VCaP (cell line): ENCODE data around the gene MAPKBP1.

ENCODE experiments used
- H3K27ac ChIP-seq: fragments of 450-650 bp; 2 replicates; pipeline ENCODE4 v1.5.1; 2017
- CTCF ChIP-seq: fragments of 450-650 bp; conservative IDR thresholded peaks from 2 replicates; pipeline ENCODE4 v1.5.1; 2017; ENCODE audit warnings: mild to moderate bottlenecking, moderate library complexity

Gene MAPKBP1

GRCh38 chr15:41809526-41810220, 35.4 kb downstream of the MAPKBP1 start:
- H3K27ac ChIP-seq = no peak overlapping the region
- TF ChIP-seq CTCF = no peak

GRCh38 chr15:41810651-41811431, 36.6 kb downstream of the MAPKBP1 start:
- H3K27ac ChIP-seq = no peak overlapping the region; the same call in 1 of the 2 replicates
- no peak for TF ChIP-seq CTCF

GRCh38 chr15:41811432-41812195, 37.3 kb downstream of the MAPKBP1 start:
- no peak overlapping the region; the same call in 1 of the 2 replicates for H3K27ac ChIP-seq
- TF ChIP-seq CTCF = peak; percentile 89

GRCh38 chr15:41812820-41813375, 38.6 kb downstream of the MAPKBP1 start:
- TF ChIP-seq CTCF = no peak
- H3K27ac ChIP-seq = no peak overlapping the region

DNA sequence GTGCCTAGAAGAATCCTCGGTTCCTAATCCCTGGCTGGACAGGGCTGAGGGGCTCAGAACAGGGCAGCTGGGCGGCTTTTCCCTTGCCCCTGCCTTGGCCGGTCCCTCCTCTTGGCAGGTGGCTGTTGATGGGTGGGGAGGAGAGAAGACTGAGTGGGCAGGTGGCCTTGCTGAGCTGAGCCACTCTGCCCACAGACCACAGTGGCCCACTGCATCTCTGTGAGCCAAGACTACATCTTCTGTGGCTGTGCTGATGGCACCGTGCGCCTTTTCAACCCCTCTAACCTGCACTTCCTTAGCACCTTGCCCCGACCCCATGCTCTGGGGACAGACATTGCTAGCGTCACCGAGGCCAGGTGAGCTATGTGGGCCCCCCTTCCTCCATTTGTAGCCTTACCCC, 39.1 kb downstream of the MAPKBP1 start:
- no peak for TF ChIP-seq CTCF
- no peak overlapping the region for H3K27ac ChIP-seq

DNA sequence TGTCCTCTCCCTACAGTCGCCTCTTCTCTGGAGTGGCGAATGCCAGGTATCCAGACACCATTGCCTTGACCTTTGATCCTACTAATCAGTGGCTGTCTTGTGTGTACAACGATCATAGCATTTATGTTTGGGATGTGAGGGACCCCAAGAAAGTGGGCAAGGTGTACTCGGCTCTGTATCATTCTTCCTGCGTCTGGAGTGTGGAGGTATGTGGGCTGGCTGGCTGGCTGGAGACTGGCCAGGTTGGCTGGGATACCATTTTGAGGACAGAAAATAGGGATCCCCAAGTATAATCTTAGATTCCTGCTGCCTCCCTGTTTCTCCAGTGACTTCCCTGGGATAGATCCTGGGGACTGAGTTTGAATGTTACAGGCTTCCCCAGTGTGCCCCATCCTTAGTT, 40.2 kb downstream of the MAPKBP1 start:
- no peak for TF ChIP-seq CTCF
- no peak overlapping the region for H3K27ac ChIP-seq

DNA sequence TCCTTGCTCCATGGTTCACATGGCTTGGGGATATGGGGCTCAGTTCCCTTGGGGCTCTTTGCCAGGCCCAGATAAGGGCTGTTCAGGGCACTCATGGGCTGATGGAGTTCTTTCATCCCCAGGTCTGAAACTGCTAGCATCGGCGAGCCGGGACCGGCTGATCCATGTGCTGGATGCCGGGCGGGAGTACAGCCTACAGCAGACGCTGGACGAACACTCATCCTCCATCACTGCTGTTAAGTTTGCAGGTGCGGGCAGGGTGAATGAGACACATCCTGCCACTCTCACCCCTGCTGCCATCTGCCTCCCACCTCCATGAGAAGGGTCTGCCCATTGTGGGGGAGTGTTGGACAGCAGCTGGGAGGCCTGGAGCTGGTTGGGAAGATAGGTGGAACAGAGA, 42.5 kb downstream of the MAPKBP1 start:
- no peak for TF ChIP-seq CTCF
- H3K27ac ChIP-seq = no peak overlapping the region
